Retinal pigment epithelial cell (primary cell): Measurements from ENCODE around the gene KCNMB2.

Source experiments
- DNase-seq: peaks from one replicate; pipeline ENCODE4 v3.0.0-alpha.2; 2010; ENCODE audit warnings: low read depth
- H3K4me3 ChIP-seq: 2 replicates; pipeline ENCODE4 v1.5.1; 2011; ENCODE audit warnings: mild to moderate bottlenecking, low read length, control low read depth, moderate library complexity
- TF ChIP-seq, protein P1 (sequence below): conservative IDR thresholded peaks from 2 replicates; pipeline ENCODE4 v1.5.1; 2011; ENCODE audit warnings: low read depth, low read length, control low read depth, inconsistent platforms

The KCNMB2 gene

DNA sequence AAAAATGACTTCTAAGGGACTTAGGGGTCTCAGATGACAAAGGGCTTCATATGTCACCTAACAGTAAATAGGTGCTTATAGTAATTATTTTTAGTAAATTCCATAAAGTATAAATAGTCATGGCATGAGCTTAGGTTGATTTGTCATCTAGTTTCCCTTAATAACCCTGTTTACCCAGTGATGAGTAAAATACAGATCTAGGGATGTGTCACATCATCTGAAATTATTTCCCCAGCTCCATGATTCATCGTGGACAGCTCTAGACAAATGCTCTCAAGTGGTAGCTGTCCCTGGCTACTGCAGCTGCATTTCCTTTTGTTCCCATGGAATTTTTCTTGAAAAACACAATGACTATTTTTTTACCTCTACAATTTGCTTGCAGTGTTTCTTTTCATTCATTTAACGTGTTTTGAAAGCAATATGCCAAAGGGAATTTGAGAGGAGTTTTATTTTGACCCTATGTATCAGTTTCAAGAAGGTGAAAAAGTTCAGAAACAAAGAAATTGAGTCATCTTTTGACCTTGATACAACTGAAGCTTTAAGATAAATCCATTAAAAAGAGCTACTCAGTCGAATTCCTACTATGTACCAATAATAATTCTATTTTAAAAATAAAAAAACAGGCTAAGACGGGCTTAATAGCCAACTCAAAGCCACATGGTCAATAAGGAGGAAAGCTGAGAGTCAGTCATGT is 241.6 kb downstream of the KCNMB2 start:
- no peak overlapping the region for H3K4me3 ChIP-seq
- DNase-seq: no peak
- TF ChIP-seq, protein P1, sequence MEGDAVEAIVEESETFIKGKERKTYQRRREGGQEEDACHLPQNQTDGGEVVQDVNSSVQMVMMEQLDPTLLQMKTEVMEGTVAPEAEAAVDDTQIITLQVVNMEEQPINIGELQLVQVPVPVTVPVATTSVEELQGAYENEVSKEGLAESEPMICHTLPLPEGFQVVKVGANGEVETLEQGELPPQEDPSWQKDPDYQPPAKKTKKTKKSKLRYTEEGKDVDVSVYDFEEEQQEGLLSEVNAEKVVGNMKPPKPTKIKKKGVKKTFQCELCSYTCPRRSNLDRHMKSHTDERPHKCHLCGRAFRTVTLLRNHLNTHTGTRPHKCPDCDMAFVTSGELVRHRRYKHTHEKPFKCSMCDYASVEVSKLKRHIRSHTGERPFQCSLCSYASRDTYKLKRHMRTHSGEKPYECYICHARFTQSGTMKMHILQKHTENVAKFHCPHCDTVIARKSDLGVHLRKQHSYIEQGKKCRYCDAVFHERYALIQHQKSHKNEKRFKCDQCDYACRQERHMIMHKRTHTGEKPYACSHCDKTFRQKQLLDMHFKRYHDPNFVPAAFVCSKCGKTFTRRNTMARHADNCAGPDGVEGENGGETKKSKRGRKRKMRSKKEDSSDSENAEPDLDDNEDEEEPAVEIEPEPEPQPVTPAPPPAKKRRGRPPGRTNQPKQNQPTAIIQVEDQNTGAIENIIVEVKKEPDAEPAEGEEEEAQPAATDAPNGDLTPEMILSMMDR: no peak

DNA sequence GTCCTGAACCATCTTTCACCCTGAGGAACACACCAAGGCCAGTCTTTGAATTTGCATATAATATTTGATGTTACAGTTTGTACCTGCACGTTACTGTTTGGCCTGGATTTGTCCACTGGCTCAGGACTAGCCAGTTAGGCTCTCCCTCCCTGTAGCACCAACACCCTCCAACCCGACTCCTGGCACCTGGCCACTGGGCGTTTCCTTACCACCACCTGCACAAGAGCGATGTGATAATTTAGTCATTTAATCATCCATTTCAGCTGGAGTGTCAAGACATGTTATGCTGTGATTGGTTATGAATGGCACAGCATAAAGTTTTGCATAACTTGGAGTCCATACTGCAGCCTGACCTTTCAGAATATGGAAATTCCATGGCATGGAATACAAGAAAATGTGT is 242.4 kb downstream of the KCNMB2 start:
- TF ChIP-seq, protein P1: no peak
- H3K4me3 ChIP-seq: no peak overlapping the region
- DNase-seq: no peak

DNA sequence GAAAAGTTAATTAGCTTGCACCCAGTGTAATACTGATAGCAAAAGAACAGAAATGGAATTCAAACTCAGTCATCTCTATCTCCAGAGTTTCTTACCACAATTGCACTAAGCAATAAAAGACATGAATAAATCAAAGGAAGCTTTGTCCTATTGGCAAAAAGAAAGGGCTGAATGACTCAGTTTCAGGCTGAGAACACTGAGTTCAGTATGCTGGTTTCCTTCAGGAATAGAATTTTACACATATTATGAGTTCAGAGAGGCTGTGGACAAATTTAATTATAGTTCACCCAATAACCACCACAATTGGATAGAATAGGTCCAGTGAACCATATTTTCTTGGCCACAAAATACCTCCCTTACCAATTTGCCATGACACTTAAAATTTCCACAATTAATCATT is 249.7 kb downstream of the KCNMB2 start:
- no peak overlapping the region for H3K4me3 ChIP-seq
- no peak for DNase-seq
- TF ChIP-seq, protein P1: no peak

DNA sequence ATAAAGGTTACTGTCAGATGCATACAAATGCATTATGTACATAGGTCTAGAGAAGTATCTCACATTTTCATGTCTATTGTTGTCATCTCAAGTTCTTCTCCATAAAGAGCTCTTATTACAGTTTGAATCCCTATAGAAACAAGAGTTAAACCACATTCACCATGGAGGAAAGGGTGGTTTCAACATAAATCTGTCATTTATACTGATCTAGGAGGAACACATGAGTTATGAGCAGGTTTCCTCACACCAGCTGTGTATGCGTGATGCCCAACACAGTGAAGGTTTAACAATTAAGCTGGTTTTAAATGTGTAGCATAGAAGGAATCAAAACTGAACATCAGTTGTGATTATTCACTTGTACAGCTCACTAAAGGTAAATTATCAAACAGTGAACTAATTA is 251.7 kb downstream of the KCNMB2 start:
- H3K4me3 ChIP-seq: no peak overlapping the region
- TF ChIP-seq, protein P1: no peak
- no peak for DNase-seq

DNA sequence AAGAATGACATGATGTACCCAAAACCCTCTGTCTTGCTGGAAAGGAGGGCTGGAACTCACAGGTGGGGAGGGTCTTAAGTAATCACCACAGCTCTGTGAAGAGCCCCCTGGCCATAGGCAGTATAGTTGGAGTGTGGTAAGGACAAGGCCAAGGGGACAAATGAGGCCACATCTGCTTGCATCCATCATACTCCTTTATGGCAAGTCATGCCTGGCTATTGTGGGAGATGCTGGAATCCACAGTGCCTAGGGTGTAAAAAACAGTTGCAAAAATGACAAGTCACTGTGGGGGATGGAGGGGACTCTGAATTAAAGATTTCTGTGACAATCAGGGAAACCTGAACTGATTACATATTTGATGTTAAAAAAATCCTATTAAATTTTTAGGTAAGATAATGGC is 258.5 kb downstream of the KCNMB2 start:
- TF ChIP-seq, protein P1: no peak
- no peak overlapping the region for H3K4me3 ChIP-seq
- no peak for DNase-seq

DNA sequence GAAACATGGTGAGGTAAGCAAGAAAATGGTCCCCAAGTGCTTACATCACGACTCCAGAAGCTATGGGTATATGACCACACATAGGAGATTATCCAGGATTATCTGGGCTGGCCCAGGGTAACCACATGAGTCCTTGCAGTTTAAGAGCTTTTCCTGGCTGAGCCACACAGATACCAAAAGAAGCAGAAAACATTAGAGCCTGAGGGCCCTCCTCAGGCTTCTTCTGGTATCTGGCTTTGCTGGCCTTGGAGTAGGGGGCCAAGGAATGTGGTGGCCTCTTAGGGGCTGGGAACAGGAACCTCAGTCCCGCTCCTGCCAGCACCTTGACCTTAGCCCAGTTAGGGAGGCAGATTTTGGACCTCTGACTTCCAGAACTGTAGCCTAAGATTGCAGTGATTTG is 259.1 kb downstream of the KCNMB2 start:
- no peak overlapping the region for H3K4me3 ChIP-seq
- peak; percentile 22 for DNase-seq
- TF ChIP-seq, protein P1: peak; percentile 2

DNA sequence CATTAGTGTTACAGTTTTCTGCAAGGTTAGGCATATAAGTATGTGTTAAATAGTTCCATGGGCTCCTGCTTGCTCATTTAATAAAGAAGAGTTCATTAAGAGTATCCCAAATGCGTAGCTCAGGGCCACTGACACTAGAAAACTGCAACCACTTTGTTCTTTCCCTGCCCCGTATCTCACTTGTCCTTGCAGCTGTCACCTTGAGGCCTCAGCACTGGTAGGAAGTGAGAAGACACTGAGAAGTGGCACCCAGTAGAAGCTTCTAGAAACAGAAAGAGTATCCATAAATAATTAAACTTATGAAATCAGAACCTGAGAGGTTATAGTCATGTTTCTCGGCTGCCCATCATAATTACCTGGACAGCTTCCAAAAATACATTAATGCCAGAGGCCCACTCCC is 266.0 kb downstream of the KCNMB2 start:
- H3K4me3 ChIP-seq: no peak overlapping the region
- DNase-seq: no peak
- TF ChIP-seq, protein P1: no peak
